Measurements from ENCODE around the gene TMEM131.
A peak's percentile ranks its signal among the peaks of the same experiment; 100 is the strongest.

Gene TMEM131

DNA sequence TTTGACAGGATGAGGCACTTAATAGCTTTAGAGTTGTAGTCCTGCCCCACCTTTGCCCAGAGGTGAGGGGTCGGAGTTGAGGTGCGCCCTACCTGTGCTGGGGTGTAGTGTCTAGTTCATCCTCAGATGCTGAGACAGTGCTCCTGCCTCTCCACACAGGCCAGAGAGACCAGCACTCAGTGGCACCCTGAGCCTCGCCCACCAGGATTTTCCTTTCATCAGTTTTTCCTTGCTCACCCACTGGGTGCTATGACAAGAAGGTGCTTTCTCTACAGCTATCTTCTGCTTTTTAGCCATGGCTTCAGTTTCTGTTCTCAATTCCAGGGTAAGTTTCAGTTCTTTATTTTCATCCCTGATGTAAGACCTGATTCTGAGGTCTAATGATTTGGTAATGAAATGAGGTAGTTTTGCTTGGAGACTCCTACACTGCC lies 16.8 kb upstream of the TMEM131 start:
- H3K27ac ChIP-seq (ENCODE audit: low read length, poor library complexity, severe bottlenecking) = no peak overlapping the region
- no peak for DNase-seq

DNA sequence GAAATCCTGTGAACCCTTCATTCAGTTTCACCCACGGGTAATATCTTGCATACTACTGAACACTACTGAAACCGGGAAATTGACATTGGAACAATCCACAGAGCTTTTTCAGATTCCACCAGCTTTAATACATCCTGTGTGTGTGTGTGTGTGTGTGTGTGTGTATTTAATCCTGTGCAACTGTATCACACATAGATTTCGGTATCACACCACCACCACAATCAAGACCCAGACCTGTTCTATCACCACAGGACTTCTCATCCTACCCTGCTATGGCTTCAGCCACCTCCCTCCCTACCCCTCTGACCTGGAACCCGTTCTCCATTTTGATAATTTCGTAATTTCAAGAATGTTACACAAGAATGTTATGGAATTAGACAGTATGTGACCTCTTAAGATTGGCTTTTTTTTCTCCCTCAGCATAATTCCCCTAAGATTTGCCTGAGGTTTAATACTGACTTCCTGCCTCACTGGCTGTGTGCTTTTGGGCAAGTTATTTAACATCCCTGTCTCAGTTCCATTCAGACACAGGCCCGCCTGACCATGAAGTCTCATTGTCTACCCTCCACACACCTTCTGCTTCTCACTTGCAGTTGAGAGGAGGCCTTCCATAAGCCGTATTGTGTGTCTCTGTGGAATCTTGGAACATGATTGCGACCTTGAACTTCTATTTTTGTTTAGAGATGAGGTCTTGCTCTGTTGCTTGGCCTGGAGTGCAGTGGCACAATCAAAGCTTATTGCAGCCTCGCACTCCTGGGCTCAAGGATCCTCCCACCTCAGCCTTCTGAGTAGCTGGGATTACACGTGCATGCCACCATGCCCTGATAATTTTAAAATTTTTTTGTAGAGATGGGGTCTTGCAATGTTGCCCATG lies 14.4 kb upstream of the TMEM131 start:
- H2BK5ac ChIP-seq (ENCODE audit: low read depth, low read length, poor library complexity, severe bottlenecking) = no peak overlapping the region
- H2BK12ac ChIP-seq (ENCODE audit: low read length in 2 of 2) = no peak overlapping the region
- no peak overlapping the region for H3K9ac ChIP-seq (ENCODE audit: low read length)
- no peak overlapping the region for H2BK120ac ChIP-seq (ENCODE audit: low read depth, low read length)
- H4K8ac ChIP-seq (ENCODE audit: low read length) = no peak overlapping the region
- no peak overlapping the region for H3K4me3 ChIP-seq (ENCODE audit: insufficient read depth in 1 of 2, low read depth in 1 of 2, low read length in 2 of 2)
- H3K4me1 ChIP-seq (ENCODE audit: control insufficient read depth, insufficient read depth, low read depth, low read length) = no peaks in the 10 kb centered on the region
- WGBS = 98% methylated on average over 6 of the region's 10 CpGs
- no peak overlapping the region for H2AFZ ChIP-seq (ENCODE audit: low read depth, low read length)
- H3K79me1 ChIP-seq (replicated peaks; ENCODE audit: low read length, poor library complexity, severe bottlenecking) = no peaks in the 10 kb centered on the region
- H2AK5ac ChIP-seq (ENCODE audit: low read length, severe bottlenecking) = no peak overlapping the region
- no peak overlapping the region for H3K18ac ChIP-seq (ENCODE audit: low read depth in 1 of 2, low read length in 2 of 2)
- DNase-seq = no peak
- peaks cover 0 to 2% of the 10 kb centered on the region in 2 experiments for H3K27me3 ChIP-seq (ENCODE audit: control insufficient read depth in 1 of 2, insufficient read depth in 1 of 2, low read length in 2 of 2)
- H3K14ac ChIP-seq (ENCODE audit: low read length in 2 of 2) = no peak overlapping the region
- no peak overlapping the region for H2BK15ac ChIP-seq (ENCODE audit: low read depth, poor library complexity, severe bottlenecking)
- no peaks in the 10 kb centered on the region for H3K9me3 ChIP-seq (ENCODE audit: control insufficient read depth, low read length)
- no peak overlapping the region for H3K4me2 ChIP-seq (ENCODE audit: low read length, poor library complexity, severe bottlenecking)
- no peak overlapping the region for H3K27ac ChIP-seq (ENCODE audit: low read length, poor library complexity, severe bottlenecking)
- H4K91ac ChIP-seq (ENCODE audit: low read length) = no peak overlapping the region
- H3K23ac ChIP-seq (ENCODE audit: low read length in 2 of 2) = no peak overlapping the region
- no peaks in the 10 kb centered on the region for H3K36me3 ChIP-seq (ENCODE audit: control insufficient read depth in 1 of 2, insufficient read depth in 2 of 2, low read depth in 1 of 2, low read length in 2 of 2)
- no peak overlapping the region for H3K4ac ChIP-seq (ENCODE audit: low read depth in 1 of 2, low read length in 2 of 2)

More for the DNA sequence above, 16.8 kb upstream of the TMEM131 start:
- H3K23ac ChIP-seq (ENCODE audit: low read length in 2 of 2) = no peak overlapping the region
- H2AK5ac ChIP-seq (ENCODE audit: low read length, severe bottlenecking) = no peak overlapping the region
- no peak overlapping the region for H3K4me3 ChIP-seq (ENCODE audit: insufficient read depth in 1 of 2, low read depth in 1 of 2, low read length in 2 of 2)
- no peak overlapping the region for H3K4me2 ChIP-seq (ENCODE audit: low read length, poor library complexity, severe bottlenecking)
- H3K4me1 ChIP-seq (ENCODE audit: control insufficient read depth, insufficient read depth, low read depth, low read length) = no peaks in the 10 kb centered on the region
- no peak overlapping the region for H2BK15ac ChIP-seq (ENCODE audit: low read depth, poor library complexity, severe bottlenecking)
- H3K9ac ChIP-seq (ENCODE audit: low read length) = no peak overlapping the region
- H4K8ac ChIP-seq (ENCODE audit: low read length) = no peak overlapping the region
- no peaks in the 10 kb centered on the region for H3K36me3 ChIP-seq (ENCODE audit: control insufficient read depth in 1 of 2, insufficient read depth in 2 of 2, low read depth in 1 of 2, low read length in 2 of 2)
- H3K27me3 ChIP-seq (ENCODE audit: control insufficient read depth in 1 of 2, insufficient read depth in 1 of 2, low read length in 2 of 2) = peaks cover 0 to 2% of the 10 kb centered on the region in 2 experiments
- no peaks in the 10 kb centered on the region for H3K79me1 ChIP-seq (replicated peaks; ENCODE audit: low read length, poor library complexity, severe bottlenecking)
- no peak overlapping the region for H2BK120ac ChIP-seq (ENCODE audit: low read depth, low read length)
- WGBS = 97% methylated on average over 3 of the region's 3 CpGs
- no peak overlapping the region for H2AFZ ChIP-seq (ENCODE audit: low read depth, low read length)
- no peak overlapping the region for H2BK5ac ChIP-seq (ENCODE audit: low read depth, low read length, poor library complexity, severe bottlenecking)
- H2BK12ac ChIP-seq (ENCODE audit: low read length in 2 of 2) = peak overlapping the region in 1 of 2 experiments; percentile 42
- H3K14ac ChIP-seq (ENCODE audit: low read length in 2 of 2) = no peak overlapping the region
- no peak overlapping the region for H4K91ac ChIP-seq (ENCODE audit: low read length)
- no peak overlapping the region for H3K4ac ChIP-seq (ENCODE audit: low read depth in 1 of 2, low read length in 2 of 2)
- no peak overlapping the region for H3K18ac ChIP-seq (ENCODE audit: low read depth in 1 of 2, low read length in 2 of 2)
- H3K9me3 ChIP-seq (ENCODE audit: control insufficient read depth, low read length) = no peaks in the 10 kb centered on the region

DNA sequence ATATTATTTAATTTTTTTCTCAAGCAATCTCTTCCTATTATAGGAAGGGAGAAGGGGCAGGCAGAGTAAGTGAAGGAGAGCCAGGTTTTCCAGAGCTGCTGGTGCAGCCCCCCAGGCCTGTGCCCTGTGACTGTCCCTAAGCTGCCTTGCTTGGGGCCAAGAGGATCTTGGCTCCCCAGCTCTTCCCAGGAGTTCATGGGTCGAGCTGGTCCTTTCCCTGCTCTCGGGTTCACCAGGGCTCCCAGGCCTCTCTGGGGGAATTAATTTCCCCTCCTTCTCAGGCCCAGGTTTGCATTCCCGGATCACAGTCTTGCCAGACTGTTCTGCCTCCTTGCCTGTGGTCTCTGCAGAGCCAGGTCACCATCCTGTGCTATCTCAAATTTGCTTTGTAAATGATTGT lies 12.7 kb upstream of the TMEM131 start:
- Histone ChIP-seq H3K79me1 (replicated peaks; ENCODE audit: low read length, poor library complexity, severe bottlenecking) (no peaks in the 10 kb centered on the region), H3K4me1 (ENCODE audit: control insufficient read depth, insufficient read depth, low read depth, low read length) (no peaks in the 10 kb centered on the region), H3K4ac (ENCODE audit: low read depth in 1 of 2, low read length in 2 of 2) (no peak overlapping the region), H3K23ac (ENCODE audit: low read length in 2 of 2) (no peak overlapping the region), H3K18ac (ENCODE audit: low read depth in 1 of 2, low read length in 2 of 2) (no peak overlapping the region), H2BK5ac (ENCODE audit: low read depth, low read length, poor library complexity, severe bottlenecking) (no peak overlapping the region), H3K4me3 (ENCODE audit: insufficient read depth in 1 of 2, low read depth in 1 of 2, low read length in 2 of 2) (no peak overlapping the region), H3K4me2 (ENCODE audit: low read length, poor library complexity, severe bottlenecking) (no peak overlapping the region), H3K27me3 (ENCODE audit: control insufficient read depth in 1 of 2, insufficient read depth in 1 of 2, low read length in 2 of 2) (no peaks in the 10 kb centered on the region), H2BK12ac (ENCODE audit: low read length in 2 of 2) (no peak overlapping the region), H3K14ac (ENCODE audit: low read length in 2 of 2) (no peak overlapping the region), H2AFZ (ENCODE audit: low read depth, low read length) (no peak overlapping the region), H3K9me3 (ENCODE audit: control insufficient read depth, low read length) (no peaks in the 10 kb centered on the region), H2AK5ac (ENCODE audit: low read length, severe bottlenecking) (no peak overlapping the region), H3K27ac (ENCODE audit: low read length, poor library complexity, severe bottlenecking) (no peak overlapping the region), H3K36me3 (ENCODE audit: control insufficient read depth in 1 of 2, insufficient read depth in 2 of 2, low read depth in 1 of 2, low read length in 2 of 2) (no peaks in the 10 kb centered on the region), H2BK15ac (ENCODE audit: low read depth, poor library complexity, severe bottlenecking) (no peak overlapping the region), H4K91ac (ENCODE audit: low read length) (no peak overlapping the region), H4K8ac (ENCODE audit: low read length) (no peak overlapping the region), H3K9ac (ENCODE audit: low read length) (no peak overlapping the region), H2BK120ac (ENCODE audit: low read depth, low read length) (no peak overlapping the region)
- 71% methylated on average over 3 of the region's 3 CpGs for WGBS
- no peak for DNase-seq

DNA sequence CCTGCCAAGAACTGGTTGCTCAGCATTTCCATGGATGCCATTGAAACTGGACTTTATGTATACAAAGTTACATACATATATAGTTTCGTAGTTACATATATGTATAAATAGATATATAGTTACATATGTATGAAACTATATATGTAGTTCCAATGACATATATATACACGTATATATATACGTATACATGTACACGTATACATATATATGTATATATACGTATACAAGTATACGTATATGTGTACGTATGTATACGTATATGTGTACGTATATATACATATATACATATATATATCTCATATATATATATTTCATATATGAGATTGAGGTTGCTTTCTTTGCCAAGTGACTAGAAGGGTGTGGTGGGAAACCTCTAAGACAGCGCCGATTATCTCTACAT lies 10.6 kb upstream of the TMEM131 start:
- no peak overlapping the region for H4K8ac ChIP-seq (ENCODE audit: low read length)
- no peak overlapping the region for H4K91ac ChIP-seq (ENCODE audit: low read length)
- H3K9me3 ChIP-seq (ENCODE audit: control insufficient read depth, low read length) = no peaks in the 10 kb centered on the region
- H3K18ac ChIP-seq (ENCODE audit: low read depth in 1 of 2, low read length in 2 of 2) = no peak overlapping the region
- no peak overlapping the region for H3K14ac ChIP-seq (ENCODE audit: low read length in 2 of 2)
- no peak overlapping the region for H3K9ac ChIP-seq (ENCODE audit: low read length)
- H3K23ac ChIP-seq (ENCODE audit: low read length in 2 of 2) = no peak overlapping the region
- H3K36me3 ChIP-seq (ENCODE audit: control insufficient read depth in 1 of 2, insufficient read depth in 2 of 2, low read depth in 1 of 2, low read length in 2 of 2) = no peaks in the 10 kb centered on the region
- no peak overlapping the region for H3K27ac ChIP-seq (ENCODE audit: low read length, poor library complexity, severe bottlenecking)
- DNase-seq = no peak
- H2AK5ac ChIP-seq (ENCODE audit: low read length, severe bottlenecking) = no peak overlapping the region
- no peak overlapping the region for H2BK15ac ChIP-seq (ENCODE audit: low read depth, poor library complexity, severe bottlenecking)
- H3K27me3 ChIP-seq (ENCODE audit: control insufficient read depth in 1 of 2, insufficient read depth in 1 of 2, low read length in 2 of 2) = no peaks in the 10 kb centered on the region
- H2BK5ac ChIP-seq (ENCODE audit: low read depth, low read length, poor library complexity, severe bottlenecking) = no peak overlapping the region
- no peak overlapping the region for H3K4me3 ChIP-seq (ENCODE audit: insufficient read depth in 1 of 2, low read depth in 1 of 2, low read length in 2 of 2)
- no peak overlapping the region for H2AFZ ChIP-seq (ENCODE audit: low read depth, low read length)
- H3K4me1 ChIP-seq (ENCODE audit: control insufficient read depth, insufficient read depth, low read depth, low read length) = no peaks in the 10 kb centered on the region
- H2BK120ac ChIP-seq (ENCODE audit: low read depth, low read length) = no peak overlapping the region
- WGBS = no CpG with 5 or more reads among the region's 11 CpGs
- H2BK12ac ChIP-seq (ENCODE audit: low read length in 2 of 2) = no peak overlapping the region
- H3K4me2 ChIP-seq (ENCODE audit: low read length, poor library complexity, severe bottlenecking) = no peak overlapping the region
- H3K4ac ChIP-seq (ENCODE audit: low read depth in 1 of 2, low read length in 2 of 2) = no peak overlapping the region
- H3K79me1 ChIP-seq (replicated peaks; ENCODE audit: low read length, poor library complexity, severe bottlenecking) = no peaks in the 10 kb centered on the region
